Eye (tissue), 1 donor: Measurements from ENCODE around the gene CHST4.
"Not testable (repeated sequence)": the region's sequence is repeated elsewhere in the genome, so short reads cannot be mapped to it uniquely, and the experiment has no call there.

Experiments used
- DNase-seq: peaks from one replicate; pipeline ENCODE4 v3.0.0-alpha.2; 2015

CHST4 gene

GRCh38 chr16:71526111-71526631 is at the start of gene CHST4:
TSS of gene CHST4 (plus strand) at chr16:71526426. CDS start at chr16:71536678, 10,252 bp downstream.
- peak; percentile 27 for DNase-seq

- DNase-seq, result no peak
Observed at GRCh38 chr16:71476457-71477124, 49.6 kb upstream of the CHST4 start.

- DNase-seq, result peak; percentile 15
Observed at GRCh38 chr16:71479420-71479819, 46.8 kb upstream of the CHST4 start.

GRCh38 chr16:71480956-71481355 is 45.3 kb upstream of the CHST4 start:
- DNase-seq, result no peak

- DNase-seq, result no peak
Observed at GRCh38 chr16:71482569-71482968, 43.7 kb upstream of the CHST4 start.

- peak; percentile 97 for DNase-seq
Observed at GRCh38 chr16:71484006-71484893, 42.0 kb upstream of the CHST4 start.

GRCh38 chr16:71489122-71489521 is 37.1 kb upstream of the CHST4 start, which contains the start of gene ZNF19:
TSS of gene ZNF19 (minus strand) at chr16:71489324. CDS start at chr16:71482114, 7,210 bp downstream.
- DNase-seq, result no peak

GRCh38 chr16:71490361-71490760 is 35.9 kb upstream of the CHST4 start:
- DNase-seq, result no peak

GRCh38 chr16:71491054-71491453 is 35.2 kb upstream of the CHST4 start:
- DNase-seq, result no peak

GRCh38 chr16:71492786-71493185 is 33.4 kb upstream of the CHST4 start:
- no peak for DNase-seq

GRCh38 chr16:71493213-71493612 is 33.0 kb upstream of the CHST4 start:
- DNase-seq, result no peak

GRCh38 chr16:71498031-71498430 is 28.2 kb upstream of the CHST4 start:
- DNase-seq, result no peak

- DNase-seq, result peak; percentile 87
Observed at GRCh38 chr16:71499775-71500364, 26.4 kb upstream of the CHST4 start.

GRCh38 chr16:71500964-71501363 is 25.3 kb upstream of the CHST4 start:
- no peak for DNase-seq

- DNase-seq, result no peak
Observed at GRCh38 chr16:71501547-71501946, 24.7 kb upstream of the CHST4 start.

- DNase-seq, result not testable (repeated sequence)
Observed at GRCh38 chr16:71504051-71504450, 22.2 kb upstream of the CHST4 start.

- no peak for DNase-seq
Observed at GRCh38 chr16:71504901-71505300, 21.3 kb upstream of the CHST4 start.

- DNase-seq, result no peak
Observed at GRCh38 chr16:71507061-71507460, 19.2 kb upstream of the CHST4 start.

GRCh38 chr16:71513302-71513701 is 12.9 kb upstream of the CHST4 start:
- no peak for DNase-seq

- DNase-seq, result no peak
Observed at GRCh38 chr16:71514476-71514875, 11.8 kb upstream of the CHST4 start.

- DNase-seq, result no peak
Observed at GRCh38 chr16:71515026-71515425, 11.2 kb upstream of the CHST4 start.

GRCh38 chr16:71520550-71520949 is 5.7 kb upstream of the CHST4 start:
- no peak for DNase-seq
